Neuronal stem cell (in vitro differentiated cells): ENCODE results near the gene AHCYL2.
A peak's percentile ranks its signal among the peaks of the same experiment; 100 is the strongest.

Experiments used
- DNase-seq: peaks from one replicate; pipeline ENCODE4 v3.0.0-alpha.2; 2013; ENCODE audit warnings: low spot score
- H2AFZ ChIP-seq: one replicate; pipeline ENCODE4 v1.6.1; 2013; ENCODE audit warnings: mild to moderate bottlenecking, low read length, inconsistent platforms
- H2AK5ac ChIP-seq: 2 replicates; pipeline ENCODE4 v1.6.1; 2013; ENCODE audit warnings: low read depth, mild to moderate bottlenecking, inconsistent platforms, low read length, moderate library complexity, mixed read lengths
- H2BK120ac ChIP-seq: 2 replicates; pipeline ENCODE4 v1.6.1; 2013; ENCODE audit warnings: low read depth, mild to moderate bottlenecking, inconsistent platforms, low read length, moderate library complexity, mixed read lengths
- H2BK12ac ChIP-seq: one replicate; pipeline ENCODE4 v1.6.1; 2013; ENCODE audit warnings: low read length, inconsistent platforms
- H2BK15ac ChIP-seq: 2 replicates; pipeline ENCODE4 v1.6.1; 2013; ENCODE audit warnings: mild to moderate bottlenecking, low read length, inconsistent platforms, mixed read lengths
- H2BK5ac ChIP-seq: one replicate; pipeline ENCODE4 v1.6.1; 2013; ENCODE audit warnings: inconsistent platforms, mild to moderate bottlenecking, low read length, moderate library complexity
- H3K14ac ChIP-seq: one replicate; pipeline ENCODE4 v1.6.1; 2013; ENCODE audit warnings: low read length, inconsistent platforms
- H3K18ac ChIP-seq: 2 replicates; pipeline ENCODE4 v1.6.1; 2013; ENCODE audit warnings: low read length, inconsistent platforms
- H3K23ac ChIP-seq: 2 replicates; pipeline ENCODE4 v1.6.1; 2013; ENCODE audit warnings: low read depth, mild to moderate bottlenecking, mixed read lengths, low read length, inconsistent platforms; ENCODE audit not compliant: poor library complexity
- H3K27ac ChIP-seq: replicated peaks from 3 replicates; pipeline ENCODE4 v1.5.1; 2013; ENCODE audit warnings: low read length, inconsistent platforms
- H3K27me3 ChIP-seq, 3 experiments: 2 replicates each; pipeline ENCODE4 v1.6.1; 2013; ENCODE audit warnings: low read length in 3 of 3, mild to moderate bottlenecking in 2 of 3, inconsistent platforms in 1 of 3, low read depth in 1 of 3, mixed read lengths in 1 of 3, moderate library complexity in 1 of 3; ENCODE audit not compliant: control insufficient read depth in 3 of 3, insufficient read depth in 3 of 3
- H3K36me3 ChIP-seq, 2 donors: replicated peaks in 1 of 2; 2 replicates each; pipeline ENCODE4 v1.6.1; 2013; ENCODE audit warnings: low read length in 2 of 2; ENCODE audit not compliant: control insufficient read depth in 2 of 2, insufficient read depth in 2 of 2
- H3K4ac ChIP-seq: 2 replicates; pipeline ENCODE4 v1.6.1; 2013; ENCODE audit warnings: inconsistent platforms, mild to moderate bottlenecking, low read length, moderate library complexity
- H3K4me1 ChIP-seq, 2 donors: 1 replicate in 1 of 2; 2 replicates in 1 of 2; pipeline ENCODE4 v1.6.1; 2013; ENCODE audit warnings: low read length in 2 of 2, low read depth in 1 of 2; ENCODE audit not compliant: control insufficient read depth in 2 of 2, insufficient read depth in 1 of 2
- H3K4me2 ChIP-seq: one replicate; pipeline ENCODE4 v1.6.1; 2013; ENCODE audit warnings: mild to moderate bottlenecking, low read length, inconsistent platforms; ENCODE audit not compliant: insufficient read depth, poor library complexity, severe bottlenecking
- H3K4me3 ChIP-seq, 2 donors: 2 replicates each; pipeline ENCODE4 v1.5.1; 2013; ENCODE audit warnings: low read length in 2 of 2, mild to moderate bottlenecking in 2 of 2, inconsistent platforms in 1 of 2, moderate library complexity in 1 of 2
- H3K79me1 ChIP-seq: one replicate; pipeline ENCODE4 v1.6.1; 2013; ENCODE audit warnings: low read depth, mild to moderate bottlenecking, inconsistent platforms, low read length, moderate library complexity
- H3K9ac ChIP-seq: one replicate; pipeline ENCODE4 v1.6.1; 2013; ENCODE audit warnings: mild to moderate bottlenecking, low read depth, low read length, inconsistent platforms; ENCODE audit not compliant: poor library complexity
- H3K9me3 ChIP-seq, 2 donors: replicated peaks in 1 of 2; 2 replicates each; pipeline versions ENCODE3 to v1.6.1; 2013; ENCODE audit warnings: low read length in 2 of 2, mild to moderate bottlenecking in 2 of 2, inconsistent platforms in 1 of 2, low read depth in 1 of 2, mixed read lengths in 1 of 2, moderate library complexity in 1 of 2; ENCODE audit not compliant: control insufficient read depth in 2 of 2, insufficient read depth in 1 of 2
- H4K8ac ChIP-seq: one replicate; pipeline ENCODE4 v1.6.1; 2013; ENCODE audit warnings: low read depth, mild to moderate bottlenecking, inconsistent platforms, low read length, moderate library complexity
- H4K91ac ChIP-seq: one replicate; pipeline ENCODE4 v1.6.1; 2013; ENCODE audit warnings: low read length, low read depth, mild to moderate bottlenecking, inconsistent platforms; ENCODE audit not compliant: poor library complexity
- WGBS, 2 donors: extraction: QIAGEN DNeasy Blood & Tissue Kit; methylation state at CpG; one replicate each; pipeline ENCODE4 v1.1.7; 2013; ENCODE audit warnings: missing lambda C conversion rate in 2 of 2, mixed read lengths in 1 of 2; ENCODE audit not compliant: insufficient read length in 2 of 2, insufficient replicate concordance in 1 of 2; ENCODE audit errors: extremely low coverage in 2 of 2; 5-methylcytosine and 5-hydroxymethylcytosine counted together

Gene AHCYL2

DNA sequence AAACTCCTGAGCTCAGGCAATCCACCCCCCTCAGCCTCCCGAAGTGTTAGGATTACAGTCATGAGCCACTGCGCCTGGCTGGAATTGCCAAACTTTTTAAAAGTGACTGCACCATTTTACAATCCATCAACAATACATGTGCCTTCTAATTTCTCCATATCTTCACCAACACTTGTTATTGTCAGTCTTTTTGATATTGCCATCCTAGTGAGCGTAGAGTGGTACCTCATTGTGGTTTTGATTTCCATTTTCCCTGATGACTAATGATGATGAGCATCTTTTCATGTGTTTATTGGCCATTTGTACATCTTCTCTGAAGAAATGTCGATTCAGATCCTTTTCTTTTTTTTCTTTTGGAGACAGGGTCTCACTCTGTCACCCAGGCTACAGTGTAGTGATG lies 187.7 kb downstream of the AHCYL2 start:
- Histone ChIP-seq H4K8ac (no peak overlapping the region), H3K36me3 (peaks cover 3 to 86% of the 10 kb centered on the region in 2 donors), H2BK15ac (no peak overlapping the region), H2AFZ (no peak overlapping the region), H3K4me3 (no peak overlapping the region), H3K27ac (no peak overlapping the region), H3K79me1 (no peaks in the 10 kb centered on the region), H2BK12ac (no peak overlapping the region), H3K4me2 (no peak overlapping the region), H2AK5ac (no peak overlapping the region), H3K23ac (no peak overlapping the region), H3K9me3 (no peaks in the 10 kb centered on the region), H4K91ac (no peak overlapping the region), H2BK120ac (no peak overlapping the region), H2BK5ac (no peak overlapping the region), H3K4me1 (no peaks in the 10 kb centered on the region), H3K18ac (no peak overlapping the region), H3K14ac (no peak overlapping the region), H3K9ac (no peak overlapping the region), H3K4ac (no peak overlapping the region), H3K27me3 (no peaks in the 10 kb centered on the region)
- no CpG with 5 or more reads among the region's 4 CpGs for WGBS, 2 donors
- no peak for DNase-seq

DNA sequence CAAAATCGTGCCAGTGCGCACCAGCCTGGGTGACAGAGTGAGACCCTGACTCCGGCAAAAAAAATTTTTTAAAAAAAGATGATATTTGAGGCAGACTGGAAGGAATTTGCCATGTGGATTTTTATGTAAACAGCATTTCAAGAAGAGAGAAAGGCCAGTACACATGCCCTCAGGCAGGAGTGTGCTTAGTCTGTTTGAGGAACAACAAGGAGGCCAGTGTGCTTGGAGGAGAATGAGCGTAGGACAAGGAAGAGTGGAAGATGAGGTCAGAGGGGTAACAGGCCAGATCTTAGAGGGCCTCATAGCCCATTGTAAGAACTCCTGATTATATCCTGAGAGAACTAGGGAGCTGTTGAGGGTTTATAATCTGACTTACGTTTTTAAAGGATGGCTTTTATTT lies 192.2 kb downstream of the AHCYL2 start:
- Histone ChIP-seq H2BK120ac (no peak overlapping the region), H2AFZ (no peak overlapping the region), H3K4ac (no peak overlapping the region), H3K36me3 (peaks cover 2 to 77% of the 10 kb centered on the region in 2 donors), H3K23ac (no peak overlapping the region), H2BK15ac (no peak overlapping the region), H3K14ac (no peak overlapping the region), H4K91ac (no peak overlapping the region), H3K79me1 (no peaks in the 10 kb centered on the region), H2BK5ac (no peak overlapping the region), H3K4me1 (no peaks in the 10 kb centered on the region), H3K18ac (no peak overlapping the region), H3K9ac (no peak overlapping the region), H3K27ac (no peak overlapping the region), H3K27me3 (no peaks in the 10 kb centered on the region), H4K8ac (no peak overlapping the region), H3K4me2 (no peak overlapping the region), H3K9me3 (no peaks in the 10 kb centered on the region), H2AK5ac (no peak overlapping the region), H3K4me3 (no peak overlapping the region), H2BK12ac (no peak overlapping the region)
- no CpG with 5 or more reads among the region's 5 CpGs for WGBS, 2 donors
- no peak for DNase-seq

DNA sequence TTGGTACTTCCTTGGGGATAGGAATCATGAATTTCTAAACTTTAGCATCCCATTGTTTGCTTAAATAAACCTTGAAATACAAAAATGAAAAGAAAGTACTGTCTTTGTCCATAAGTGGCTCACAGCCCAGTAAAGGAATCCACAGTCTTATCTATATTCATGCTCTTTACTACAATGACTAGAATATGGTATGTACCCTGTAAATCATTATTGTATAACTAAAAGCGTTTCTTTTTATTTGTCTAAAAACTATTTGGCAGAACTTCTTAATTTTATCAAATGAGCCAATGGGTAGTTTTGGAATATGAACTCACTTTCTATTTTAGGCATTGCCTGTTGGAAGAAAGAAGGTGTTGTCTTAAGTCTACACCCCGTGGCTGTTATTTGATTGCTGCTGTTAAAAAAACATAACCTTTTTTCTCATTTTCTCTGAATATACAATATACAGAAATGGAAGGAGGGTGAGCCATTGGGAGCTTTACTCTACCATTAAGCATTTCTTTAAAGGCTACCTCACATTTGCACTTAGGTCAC lies 197.0 kb downstream of the AHCYL2 start:
- H3K4ac ChIP-seq = no peak overlapping the region
- H3K4me3 ChIP-seq = no peak overlapping the region
- no peak overlapping the region for H3K27ac ChIP-seq
- H3K4me2 ChIP-seq = no peak overlapping the region
- H3K18ac ChIP-seq = no peak overlapping the region
- no CpG with 5 or more reads among the region's 2 CpGs for WGBS, 2 donors
- no peaks in the 10 kb centered on the region for H3K4me1 ChIP-seq
- no peaks in the 10 kb centered on the region for H3K27me3 ChIP-seq
- no peak overlapping the region for H3K14ac ChIP-seq
- H3K23ac ChIP-seq = no peak overlapping the region
- no peak overlapping the region for H2BK15ac ChIP-seq
- no peak overlapping the region for H2AK5ac ChIP-seq
- H3K9me3 ChIP-seq = no peaks in the 10 kb centered on the region
- no peak overlapping the region for H2BK12ac ChIP-seq
- no peak overlapping the region for H4K8ac ChIP-seq
- no peak overlapping the region for H2BK120ac ChIP-seq
- no peak overlapping the region for H2AFZ ChIP-seq
- H3K79me1 ChIP-seq = no peaks in the 10 kb centered on the region
- DNase-seq = no peak
- no peak overlapping the region for H2BK5ac ChIP-seq
- no peak overlapping the region for H4K91ac ChIP-seq
- no peak overlapping the region for H3K9ac ChIP-seq
- H3K36me3 ChIP-seq = peaks cover 4 to 84% of the 10 kb centered on the region in 2 donors

DNA sequence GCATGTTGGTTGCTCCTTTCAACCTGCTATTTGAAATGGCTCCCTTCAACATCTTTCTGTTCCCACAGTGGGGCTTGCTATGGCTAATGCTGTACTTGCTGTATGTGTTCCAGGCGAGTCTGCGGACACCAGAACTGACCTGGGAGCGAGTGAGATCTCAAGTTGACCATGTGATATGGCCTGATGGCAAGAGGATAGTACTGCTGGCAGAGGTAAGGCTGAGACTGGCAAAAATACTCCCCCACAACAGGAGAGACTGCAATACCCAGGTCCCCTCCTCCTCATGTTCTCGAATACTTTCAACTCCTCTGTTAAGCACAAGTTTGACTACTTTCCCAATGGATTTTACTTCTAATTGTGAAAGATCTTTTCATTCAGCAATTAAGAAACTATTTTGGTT lies 197.9 kb downstream of the AHCYL2 start:
- Histone ChIP-seq H3K14ac (no peak overlapping the region), H2AK5ac (no peak overlapping the region), H3K27me3 (no peaks in the 10 kb centered on the region), H3K27ac (no peak overlapping the region), H3K9ac (no peak overlapping the region), H3K9me3 (no peaks in the 10 kb centered on the region), H2BK120ac (no peak overlapping the region), H3K4ac (no peak overlapping the region), H3K4me3 (peak overlapping the region in 1 of 2 donors; percentile 52), H3K36me3 (peaks cover 7 to 85% of the 10 kb centered on the region in 2 donors), H2AFZ (no peak overlapping the region), H3K79me1 (no peaks in the 10 kb centered on the region), H3K18ac (no peak overlapping the region), H3K4me2 (no peak overlapping the region), H2BK12ac (no peak overlapping the region), H4K8ac (no peak overlapping the region), H3K4me1 (no peaks in the 10 kb centered on the region), H2BK15ac (no peak overlapping the region), H2BK5ac (no peak overlapping the region), H4K91ac (no peak overlapping the region), H3K23ac (no peak overlapping the region)
- no CpG with 5 or more reads among the region's 4 CpGs for WGBS, 2 donors
- DNase-seq = no peak
